ENCODE data around the gene ANKRD13B.

The ANKRD13B gene

GRCh38 chr17:29579866-29580771, 12.8 kb upstream of the ANKRD13B start (continued):
- TF ChIP-seq ZNF747 (tag by site-specific recombination; IDR thresholded peaks at IDR 0.05) (no peak), ATF2 (tag by site-specific recombination; IDR thresholded peaks at IDR 0.05; ENCODE audit: low read depth) (no peak), ZNF596 (tag by site-specific recombination; IDR thresholded peaks at IDR 0.05) (no peak), ZNF248 (tag by site-specific recombination; IDR thresholded peaks at IDR 0.05) (no peak), ZNF692 (tag by site-specific recombination; IDR thresholded peaks at IDR 0.05) (peak; percentile 36; the same call in 1 of the 2 replicates), ZNF76 (tag by site-specific recombination; IDR thresholded peaks at IDR 0.05; ENCODE audit: borderline replicate concordance, low read depth) (peak; percentile 71; the same call in 1 of the 2 replicates), ZNF391 (tag by site-specific recombination; IDR thresholded peaks at IDR 0.05; ENCODE audit: borderline replicate concordance, low read depth) (no peak), CTCF (tag by site-specific recombination; IDR thresholded peaks at IDR 0.05) (peak; percentile 97), SCRT2 (tag by site-specific recombination; IDR thresholded peaks at IDR 0.05) (no peak), ZNF16 (tag by site-specific recombination; IDR thresholded peaks at IDR 0.05; ENCODE audit: low read depth) (no peak), ZBTB20 (tag by site-specific recombination; IDR thresholded peaks at IDR 0.05) (no peak), ZNF701 (tag by site-specific recombination; IDR thresholded peaks at IDR 0.05) (no peak), KLF16 (tag by site-specific recombination; IDR thresholded peaks at IDR 0.05) (peak; percentile 72; the same call in 1 of the 2 replicates), INSM2 (tag by site-specific recombination; IDR thresholded peaks at IDR 0.05) (0 out of 2 replicates have a peak, but pooled peaks have one; percentile 12), PRDM10 (tag by site-specific recombination; IDR thresholded peaks at IDR 0.05) (no peak), ZNF433 (tag by site-specific recombination; IDR thresholded peaks at IDR 0.05; ENCODE audit: low read depth) (no peak), ZNF549 (tag by site-specific recombination; IDR thresholded peaks at IDR 0.05) (no peak), ZXDB (tag by site-specific recombination; IDR thresholded peaks at IDR 0.05) (no peak), SP2 (tag by site-specific recombination; IDR thresholded peaks at IDR 0.05) (no peak), ZNF280C (tag by site-specific recombination; IDR thresholded peaks at IDR 0.05) (no peak), ZNF146 (tag by site-specific recombination; IDR thresholded peaks at IDR 0.05) (no peak), SP7 (tag by site-specific recombination; IDR thresholded peaks at IDR 0.05) (peak; percentile 51), ZNF335 (tag by site-specific recombination; conservative IDR thresholded peaks at IDR 0.05) (peak; percentile 25; the same call in 1 of the 2 replicates), YY1 (tag by site-specific recombination; IDR thresholded peaks at IDR 0.05) (no peak), ZNF114 (tag by site-specific recombination; IDR thresholded peaks at IDR 0.05) (no peak)
